Stomach (tissue), 9 donors: ENCODE results near the gene ADAD2. TPM values are rescaled to one million over a fixed set of nuclear protein-coding genes. Genes with fewer than 3 reads are reported as not detected.

Experiments
- DNase-seq, 2 donors: peaks; one replicate each; pipeline versions ENCODE4 v3.0.0 to v3.0.0-alpha.2; 2013 to 2019
- H3K27ac ChIP-seq, 5 donors: fragments of 200-600 bp in 4 of 5; sonication (generic) in 4 of 5; one replicate each; pipeline ENCODE4 v1.5.1; 2013 to 2019; ENCODE audit warnings: mild to moderate bottlenecking in 1 of 5, moderate library complexity in 1 of 5
- H3K27me3 ChIP-seq, 3 donors: fragments of 200-600 bp; sonication (generic); one replicate each; pipeline ENCODE4 v1.5.1; 2017 to 2019; ENCODE audit warnings: mixed run types in 1 of 3
- H3K36me3 ChIP-seq, 4 donors: fragments of 200-600 bp; sonication (generic); 1 replicate in 3 of 4; 2 replicates in 1 of 4; pipeline ENCODE4 v1.5.1; 2016 to 2019
- H3K4me1 ChIP-seq, 4 donors: fragments of 200-600 bp; sonication (generic); one replicate each; pipeline ENCODE4 v1.5.1; 2016 to 2019
- H3K4me3 ChIP-seq, 4 donors: fragments of 200-600 bp; sonication (generic) in 3 of 4; one replicate each; pipeline ENCODE4 v1.5.1; 2016 to 2019; ENCODE audit warnings: mild to moderate bottlenecking in 1 of 4
- H3K9me3 ChIP-seq, 4 donors: fragments of 200-600 bp; sonication (generic); one replicate each; pipeline ENCODE4 v1.5.1; 2016 to 2019
- EP300 ChIP-seq: sonication (generic); formaldehyde crosslinking; IDR thresholded peaks from one replicate; pipeline ENCODE4 v1.6.1; 2017; ENCODE audit warnings: antibody characterized with exemption
- POLR2A ChIP-seq, 4 donors: fragments of 450-650 bp; IDR thresholded peaks; one replicate each; pipeline ENCODE4 v1.6.1; 2016; ENCODE audit warnings: antibody characterized with exemption in 4 of 4, control low read depth in 2 of 4, mild to moderate bottlenecking in 1 of 4, moderate library complexity in 1 of 4
- POLR2AphosphoS5 ChIP-seq, 3 donors: sonication (generic); formaldehyde crosslinking; IDR thresholded peaks; one replicate each; pipeline ENCODE4 v1.6.1; 2016; ENCODE audit warnings: antibody characterized with exemption in 3 of 3
- WGBS, 5 donors: extraction: QIAGEN DNeasy Blood & Tissue Kit in 3 of 5; methylation state at CpG; one replicate each; pipeline versions ENCODE4 v1.1.5 to v1.1.7; 2013 to 2018; 5-methylcytosine and 5-hydroxymethylcytosine counted together
- intact Hi-C: fragments of 100-400 bp; cut with DNase I; formaldehyde crosslinking; loops from one replicate; pipeline ENCODE4 v1.15.1; 2023; ENCODE audit warnings: low total_unique reads
- polyA plus RNA-seq, 3 donors: library from polyadenylated mRNA; stranded (reverse); fragments of 200-250 nt; gene quantifications; one replicate each; pipeline ENCODE4 v1.2.3, GENCODE V29; 2013
- total RNA-seq, 5 donors: library from RNA; depleted of rRNA; stranded (reverse); fragments of >200 nt; gene quantifications; one replicate each; pipeline versions ENCODE4 v1.1.0 to v1.2.3, GENCODE V29; 2014 to 2016
- TF ChIP-seq, protein P1 (sequence below), 7 experiments: fragments of 450-650 bp in 4 of 7; fragments of 200-600 bp in 3 of 7; sonication (generic) in 3 of 7; IDR thresholded peaks; one replicate each; pipeline ENCODE4 v1.5.1; 2016 to 2019; ENCODE audit warnings: antibody characterized with exemption in 7 of 7, control low read depth in 2 of 7, mild to moderate bottlenecking in 1 of 7
- donor health status: healthy with polysubstance abuse.
- donor health status: Bipolar disorder and iron deficiency.
- donor health status: healthy.

ADAD2 gene
- total and polyA plus RNA-seq, 8 donors, result 0.18 to 4.3 (median 2.5) TPM; not detected in 4

GRCh38 chr16:84178146-84178765 lies 12.7 kb upstream of the ADAD2 start:
- 79 to 90% (median 86%) methylated on average over 14 to 15 of the region's 15 CpGs for WGBS, 5 donors
- Histone ChIP-seq H3K27me3 (no peaks in the 10 kb centered on the region), H3K27ac (peak overlapping the region in 4 of 5 donors; percentile 70 to 82 (median 75)), H3K4me3 (no peak overlapping the region), H3K9me3 (no peaks in the 10 kb centered on the region), H3K4me1 (peaks cover 23 to 39% (median 31%) of the 10 kb centered on the region in 4 donors), H3K36me3 (peaks cover 48 to 56% (median 55%) of the 10 kb centered on the region in 4 donors)
- TF ChIP-seq EP300, result no peak
- TF ChIP-seq POLR2AphosphoS5 (IDR thresholded peaks at IDR 0.05), result no peak
- TF ChIP-seq, protein P1, sequence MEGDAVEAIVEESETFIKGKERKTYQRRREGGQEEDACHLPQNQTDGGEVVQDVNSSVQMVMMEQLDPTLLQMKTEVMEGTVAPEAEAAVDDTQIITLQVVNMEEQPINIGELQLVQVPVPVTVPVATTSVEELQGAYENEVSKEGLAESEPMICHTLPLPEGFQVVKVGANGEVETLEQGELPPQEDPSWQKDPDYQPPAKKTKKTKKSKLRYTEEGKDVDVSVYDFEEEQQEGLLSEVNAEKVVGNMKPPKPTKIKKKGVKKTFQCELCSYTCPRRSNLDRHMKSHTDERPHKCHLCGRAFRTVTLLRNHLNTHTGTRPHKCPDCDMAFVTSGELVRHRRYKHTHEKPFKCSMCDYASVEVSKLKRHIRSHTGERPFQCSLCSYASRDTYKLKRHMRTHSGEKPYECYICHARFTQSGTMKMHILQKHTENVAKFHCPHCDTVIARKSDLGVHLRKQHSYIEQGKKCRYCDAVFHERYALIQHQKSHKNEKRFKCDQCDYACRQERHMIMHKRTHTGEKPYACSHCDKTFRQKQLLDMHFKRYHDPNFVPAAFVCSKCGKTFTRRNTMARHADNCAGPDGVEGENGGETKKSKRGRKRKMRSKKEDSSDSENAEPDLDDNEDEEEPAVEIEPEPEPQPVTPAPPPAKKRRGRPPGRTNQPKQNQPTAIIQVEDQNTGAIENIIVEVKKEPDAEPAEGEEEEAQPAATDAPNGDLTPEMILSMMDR (IDR thresholded peaks at IDR 0.05), result no peak
- TF ChIP-seq POLR2A (IDR thresholded peaks at IDR 0.05), result no peak
- intact Hi-C loops, result no loop called here
- DNase-seq, result no peak

GRCh38 chr16:84178892-84179611 lies 11.9 kb upstream of the ADAD2 start:
- DNase-seq, result no peak
- H3K27me3 ChIP-seq, result no peaks in the 10 kb centered on the region
- H3K36me3 ChIP-seq, result peaks cover 51 to 64% (median 63%) of the 10 kb centered on the region in 4 donors
- H3K4me3 ChIP-seq, result no peak overlapping the region
- intact Hi-C loops, result no loop called here
- WGBS, 5 donors, result 90 to 96% (median 92%) methylated on average over 9 to 28 of the region's 28 CpGs
- no peaks in the 10 kb centered on the region for H3K9me3 ChIP-seq
- H3K4me1 ChIP-seq, result peaks cover 23 to 46% (median 32%) of the 10 kb centered on the region in 4 donors
- peak overlapping the region in 2 of 5 donors; percentile 80 to 82 for H3K27ac ChIP-seq
- TF ChIP-seq POLR2AphosphoS5 (IDR thresholded peaks at IDR 0.05) (no peak), EP300 (no peak), POLR2A (IDR thresholded peaks at IDR 0.05) (no peak)
- TF ChIP-seq, protein P1 (IDR thresholded peaks at IDR 0.05), result no peak

- peaks cover 28 to 53% (median 39%) of the 10 kb centered on the region in 4 donors for H3K4me1 ChIP-seq
- no peak for DNase-seq
- H3K27me3 ChIP-seq, result no peaks in the 10 kb centered on the region
- 81 to 89% (median 87%) methylated on average over 24 to 33 of the region's 33 CpGs for WGBS, 5 donors
- H3K9me3 ChIP-seq, result no peaks in the 10 kb centered on the region
- no peak overlapping the region for H3K27ac ChIP-seq
- intact Hi-C loops, result no loop called here
- no peak overlapping the region for H3K4me3 ChIP-seq
- TF ChIP-seq EP300, result no peak
- TF ChIP-seq, protein P1 (IDR thresholded peaks at IDR 0.05), result no peak
- no peak for TF ChIP-seq POLR2AphosphoS5 (IDR thresholded peaks at IDR 0.05)
- TF ChIP-seq POLR2A (IDR thresholded peaks at IDR 0.05), result no peak
- peaks cover 51 to 71% (median 68%) of the 10 kb centered on the region in 4 donors for H3K36me3 ChIP-seq
Measured at GRCh38 chr16:84179612-84180320, 11.2 kb upstream of the ADAD2 start.

GRCh38 chr16:84180519-84181140 lies 10.3 kb upstream of the ADAD2 start:
- no peaks in the 10 kb centered on the region for H3K9me3 ChIP-seq
- no peak for TF ChIP-seq EP300
- no peak for TF ChIP-seq POLR2A (IDR thresholded peaks at IDR 0.05)
- TF ChIP-seq, protein P1 (IDR thresholded peaks at IDR 0.05), result no peak
- TF ChIP-seq POLR2AphosphoS5 (IDR thresholded peaks at IDR 0.05), result no peak
- 70 to 87% (median 79%) methylated on average over 19 to 21 of the region's 21 CpGs for WGBS, 5 donors
- DNase-seq, result peak in 1 of 2 donors; percentile 66
- H3K27ac ChIP-seq, result no peak overlapping the region
- intact Hi-C loops, result no loop called here
- H3K27me3 ChIP-seq, result no peaks in the 10 kb centered on the region
- peaks cover 35 to 54% (median 42%) of the 10 kb centered on the region in 4 donors for H3K4me1 ChIP-seq
- H3K4me3 ChIP-seq, result no peak overlapping the region
- H3K36me3 ChIP-seq, result peaks cover 51 to 73% (median 70%) of the 10 kb centered on the region in 4 donors
